NCI-H510A treated with DMSO at 0.1 percent for 48 hours (cell line): ENCODE results near the gene RECQL5.
"Not testable (repeated sequence)": the region's sequence is repeated elsewhere in the genome, so short reads cannot be mapped to it uniquely, and the experiment has no call there.

Source experiments
- DNase-seq: peaks from one replicate; lab custom pipeline; 2025; lab: John Stamatoyannopoulos, UW

RECQL5 gene

GRCh38 chr17:75647921-75648320 lies 19.0 kb downstream of the RECQL5 start:
- DNase-seq, result no peak

GRCh38 chr17:75647061-75647460 lies 19.9 kb downstream of the RECQL5 start:
- no peak for DNase-seq

- DNase-seq, result no peak
These were observed 20.3 kb downstream of the RECQL5 start for GRCh38 chr17:75646638-75646992.

GRCh38 chr17:75645889-75646637 lies 20.9 kb downstream of the RECQL5 start:
- DNase-seq, result no peak

GRCh38 chr17:75645501-75645888 lies 21.5 kb downstream of the RECQL5 start:
- peak; percentile 92 for DNase-seq

GRCh38 chr17:75643643-75644017 lies 23.3 kb downstream of the RECQL5 start:
- no peak for DNase-seq

GRCh38 chr17:75642784-75643642 lies 23.9 kb downstream of the RECQL5 start:
- no peak for DNase-seq

GRCh38 chr17:75642182-75642783 lies 24.7 kb downstream of the RECQL5 start:
- peak; percentile 76 for DNase-seq

- DNase-seq, result no peak
These were observed 25.6 kb downstream of the RECQL5 start for GRCh38 chr17:75641343-75641742.

GRCh38 chr17:75640556-75641119 lies 26.3 kb downstream of the RECQL5 start:
- no peak for DNase-seq

- peak; percentile 83 for DNase-seq
These were observed 27.0 kb downstream of the RECQL5 start for GRCh38 chr17:75639771-75640555.

GRCh38 chr17:75639327-75639726 lies 27.6 kb downstream of the RECQL5 start:
- no peak for DNase-seq

GRCh38 chr17:75638893-75639292 lies 28.1 kb downstream of the RECQL5 start:
- no peak for DNase-seq

GRCh38 chr17:75638039-75638438 lies 28.9 kb downstream of the RECQL5 start:
- not testable (repeated sequence) for DNase-seq

- DNase-seq, result no peak
These were observed 29.4 kb downstream of the RECQL5 start for GRCh38 chr17:75637551-75637950.

GRCh38 chr17:75637143-75637538 lies 29.8 kb downstream of the RECQL5 start:
- no peak for DNase-seq

- no peak for DNase-seq
These were observed 30.4 kb downstream of the RECQL5 start for GRCh38 chr17:75636381-75637142.

GRCh38 chr17:75635610-75636202 lies 31.2 kb downstream of the RECQL5 start:
- DNase-seq, result no peak

- no peak for DNase-seq
These were observed 32.0 kb downstream of the RECQL5 start for GRCh38 chr17:75634754-75635609.

- no peak for DNase-seq
These were observed 32.6 kb downstream of the RECQL5 start for GRCh38 chr17:75634376-75634740.
